Thyroid gland (tissue), 4 donors: ENCODE measurements around the gene ATP5PO. TPM values are rescaled to one million over a fixed set of nuclear protein-coding genes. Genes with fewer than 3 reads are reported as not detected.
"Not testable (repeated sequence)": the region's sequence is repeated elsewhere in the genome, so short reads cannot be mapped to it uniquely, and the experiment has no call there.

Experiments used
- DNase-seq, 2 donors: peaks; one replicate each; pipeline ENCODE4 v3.0.0-alpha.2; 2019
- H3K27ac ChIP-seq, 3 donors: fragments of 200-600 bp; sonication (generic); 1 replicate in 2 of 3; 2 replicates in 1 of 3; pipeline ENCODE4 v1.5.1; 2016 to 2019; ENCODE audit warnings: mild to moderate bottlenecking in 1 of 3, moderate library complexity in 1 of 3
- H3K27me3 ChIP-seq: fragments of 200-600 bp; sonication (generic); one replicate; pipeline ENCODE4 v1.5.1; 2019
- H3K36me3 ChIP-seq, 2 donors: fragments of 200-600 bp; sonication (generic); one replicate each; pipeline ENCODE4 v1.5.1; 2016 to 2019
- H3K4me1 ChIP-seq, 2 donors: fragments of 200-600 bp; sonication (generic); one replicate each; pipeline ENCODE4 v1.5.1; 2017 to 2019
- H3K4me3 ChIP-seq, 3 donors: fragments of 200-600 bp; sonication (generic); replicated peaks in 1 of 3; 1 replicate in 2 of 3; 2 replicates in 1 of 3; pipeline ENCODE4 v1.5.1; 2016; ENCODE audit warnings: mild to moderate bottlenecking in 1 of 3
- H3K9me3 ChIP-seq: fragments of 200-600 bp; sonication (generic); one replicate; pipeline ENCODE4 v1.5.1; 2017
- POLR2A ChIP-seq, 2 donors: fragments of 450-650 bp; IDR thresholded peaks; one replicate each; pipeline ENCODE4 v1.6.1; 2017; ENCODE audit warnings: antibody characterized with exemption in 2 of 2, mild to moderate bottlenecking in 2 of 2, moderate library complexity in 1 of 2
- WGBS, 2 donors: methylation state at CpG; one replicate each; pipeline ENCODE4 v1.1.5; 2017; 5-methylcytosine and 5-hydroxymethylcytosine counted together
- intact Hi-C: fragments of 100-400 bp; cut with DNase I; formaldehyde crosslinking; loops from one replicate; pipeline ENCODE4 v1.15.1; 2023
- total RNA-seq, 4 donors: library from RNA; depleted of rRNA; stranded (reverse); fragments of >200 nt; gene quantifications; one replicate each; pipeline ENCODE4 v1.2.3, GENCODE V29; 2016
- TF ChIP-seq, protein P1 (sequence below), 6 experiments: fragments of 200-600 bp in 3 of 6; fragments of 450-650 bp in 3 of 6; sonication (generic) in 3 of 6; IDR thresholded peaks; one replicate each; pipeline ENCODE4 v1.5.1; 2016 to 2019; ENCODE audit warnings: antibody characterized with exemption in 6 of 6, mild to moderate bottlenecking in 2 of 6, inconsistent platforms in 1 of 6, moderate library complexity in 1 of 6

ATP5PO gene
- total RNA-seq, 4 donors from 2014 or later: 201 to 300 (median 256) TPM

DNA sequence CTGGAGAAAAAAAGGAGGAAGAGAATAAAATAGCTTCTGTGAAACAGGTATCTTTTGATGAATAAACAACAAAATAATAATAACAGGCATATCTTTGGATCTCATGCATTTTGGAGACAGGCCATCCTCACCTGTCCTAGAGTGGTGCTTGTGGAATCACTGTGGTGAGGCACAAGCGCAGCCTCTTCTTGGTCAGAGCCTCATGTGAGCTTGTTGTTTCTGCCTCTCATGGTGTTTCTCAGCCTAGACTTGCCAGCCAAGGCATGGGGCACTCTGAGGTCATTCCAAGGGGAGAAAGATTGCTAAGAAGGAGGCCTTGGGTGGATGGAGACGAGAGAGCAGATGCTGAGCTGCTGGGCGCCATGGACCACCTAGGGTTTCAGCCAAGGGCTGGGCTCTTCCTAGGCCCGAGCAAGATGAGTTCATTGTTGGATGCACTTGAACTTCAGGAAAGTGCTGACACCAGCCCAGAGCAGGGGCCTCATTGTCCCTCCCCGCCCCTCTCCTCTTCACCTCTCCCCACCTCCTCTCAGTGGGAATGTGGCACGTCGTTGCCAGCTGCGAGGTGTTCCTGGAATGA, 49.5 kb downstream of the ATP5PO start:
- intact Hi-C loops: no loop called here
- Histone ChIP-seq H3K27me3 (no peaks in the 10 kb centered on the region), H3K4me3 (no peak overlapping the region), H3K4me1 (peaks cover 5 to 12% of the 10 kb centered on the region in 2 donors), H3K9me3 (no peaks in the 10 kb centered on the region), H3K36me3 (no peaks in the 10 kb centered on the region), H3K27ac (no peak overlapping the region)
- TF ChIP-seq, protein P1, sequence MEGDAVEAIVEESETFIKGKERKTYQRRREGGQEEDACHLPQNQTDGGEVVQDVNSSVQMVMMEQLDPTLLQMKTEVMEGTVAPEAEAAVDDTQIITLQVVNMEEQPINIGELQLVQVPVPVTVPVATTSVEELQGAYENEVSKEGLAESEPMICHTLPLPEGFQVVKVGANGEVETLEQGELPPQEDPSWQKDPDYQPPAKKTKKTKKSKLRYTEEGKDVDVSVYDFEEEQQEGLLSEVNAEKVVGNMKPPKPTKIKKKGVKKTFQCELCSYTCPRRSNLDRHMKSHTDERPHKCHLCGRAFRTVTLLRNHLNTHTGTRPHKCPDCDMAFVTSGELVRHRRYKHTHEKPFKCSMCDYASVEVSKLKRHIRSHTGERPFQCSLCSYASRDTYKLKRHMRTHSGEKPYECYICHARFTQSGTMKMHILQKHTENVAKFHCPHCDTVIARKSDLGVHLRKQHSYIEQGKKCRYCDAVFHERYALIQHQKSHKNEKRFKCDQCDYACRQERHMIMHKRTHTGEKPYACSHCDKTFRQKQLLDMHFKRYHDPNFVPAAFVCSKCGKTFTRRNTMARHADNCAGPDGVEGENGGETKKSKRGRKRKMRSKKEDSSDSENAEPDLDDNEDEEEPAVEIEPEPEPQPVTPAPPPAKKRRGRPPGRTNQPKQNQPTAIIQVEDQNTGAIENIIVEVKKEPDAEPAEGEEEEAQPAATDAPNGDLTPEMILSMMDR (IDR thresholded peaks at IDR 0.05): no peak
- no peak for TF ChIP-seq POLR2A (IDR thresholded peaks at IDR 0.05)
- 40 to 60% methylated on average over 7 to 8 of the region's 8 CpGs for WGBS, 2 donors
- DNase-seq: peak; percentile 68 to 69

DNA sequence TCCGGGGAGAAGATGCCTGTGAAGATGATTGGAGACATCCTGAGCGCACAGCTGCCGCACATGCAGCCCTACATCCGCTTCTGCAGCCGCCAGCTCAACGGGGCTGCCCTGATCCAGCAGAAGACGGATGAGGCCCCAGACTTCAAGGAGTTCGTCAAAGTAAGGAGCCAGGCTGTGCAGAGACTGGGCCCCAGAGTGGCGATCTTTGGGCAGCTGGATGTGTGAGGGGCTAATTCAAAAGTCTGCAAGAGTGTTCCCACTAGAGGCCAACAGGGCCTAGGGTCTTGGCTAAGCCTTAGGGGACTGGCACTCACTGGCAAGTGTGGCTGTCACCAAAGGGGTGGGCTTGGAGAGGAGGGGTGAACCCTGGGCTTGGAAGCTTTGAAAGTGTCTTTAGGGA, 50.4 kb downstream of the ATP5PO start:
- Histone ChIP-seq H3K36me3 (no peaks in the 10 kb centered on the region), H3K27ac (no peak overlapping the region), H3K4me3 (no peak overlapping the region), H3K27me3 (no peaks in the 10 kb centered on the region), H3K4me1 (peaks cover 5 to 12% of the 10 kb centered on the region in 2 donors), H3K9me3 (no peaks in the 10 kb centered on the region)
- DNase-seq: no peak
- no peak for TF ChIP-seq POLR2A (IDR thresholded peaks at IDR 0.05)
- TF ChIP-seq, protein P1 (IDR thresholded peaks at IDR 0.05): no peak
- 94 to 97% methylated on average over 9 of the region's 9 CpGs for WGBS, 2 donors
- intact Hi-C loops: no loop called here

DNA sequence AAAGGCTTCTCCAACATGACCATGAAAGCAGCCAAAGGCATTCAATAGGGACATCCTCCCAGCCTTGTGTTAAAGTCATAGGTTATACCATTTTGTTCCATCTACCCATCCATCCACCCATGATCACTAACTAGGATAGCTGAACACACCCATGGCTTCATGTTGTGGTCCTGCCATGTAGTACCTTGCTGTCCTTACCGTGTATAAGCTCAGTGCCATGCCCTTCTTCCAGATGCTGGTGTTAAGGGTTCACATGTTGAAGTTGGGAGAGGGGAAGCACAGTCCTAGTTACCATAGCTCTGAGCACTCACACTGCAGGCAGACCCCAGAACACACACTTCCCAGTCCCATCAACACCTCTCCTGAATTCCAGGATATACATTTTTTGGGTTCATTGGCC, 51.5 kb downstream of the ATP5PO start:
- no peak for DNase-seq
- Histone ChIP-seq H3K4me3 (no peak overlapping the region), H3K27me3 (no peaks in the 10 kb centered on the region), H3K27ac (no peak overlapping the region), H3K9me3 (no peaks in the 10 kb centered on the region), H3K36me3 (no peaks in the 10 kb centered on the region), H3K4me1 (peaks cover 5 to 12% of the 10 kb centered on the region in 2 donors)
- 90 to 100% methylated on average over 1 of the region's 1 CpG for WGBS, 2 donors
- intact Hi-C loops: no loop called here
- TF ChIP-seq, protein P1 (IDR thresholded peaks at IDR 0.05): no peak
- TF ChIP-seq POLR2A (IDR thresholded peaks at IDR 0.05): no peak

DNA sequence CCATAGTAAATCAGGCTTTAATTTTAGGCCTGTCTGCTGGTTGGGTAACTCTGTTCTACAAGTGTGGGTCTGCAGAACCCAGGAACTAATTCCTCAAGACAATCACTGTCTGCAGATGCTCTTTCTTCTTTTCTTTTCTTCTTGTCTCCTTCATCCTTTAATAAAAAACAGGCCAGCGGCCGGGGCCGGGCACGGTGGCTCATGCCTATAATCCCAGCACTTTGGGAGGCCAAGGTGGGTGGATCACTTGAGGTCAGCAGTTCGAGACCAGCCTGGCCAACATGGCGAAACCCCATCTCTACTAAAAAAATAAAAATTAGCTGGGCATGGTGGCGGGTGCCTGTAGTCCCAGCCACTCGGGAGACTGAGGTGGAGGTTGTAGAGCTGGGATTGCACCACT, 52.4 kb downstream of the ATP5PO start:
- H3K27me3 ChIP-seq, H3K9me3 ChIP-seq, H3K4me3 ChIP-seq, intact Hi-C loops, DNase-seq, H3K27ac ChIP-seq, H3K36me3 ChIP-seq: not testable (repeated sequence)
- 96 to 97% methylated on average over 8 of the region's 8 CpGs for WGBS, 2 donors
- H3K4me1 ChIP-seq: peaks cover 5 to 12% of the 10 kb centered on the region in 2 donors

DNA sequence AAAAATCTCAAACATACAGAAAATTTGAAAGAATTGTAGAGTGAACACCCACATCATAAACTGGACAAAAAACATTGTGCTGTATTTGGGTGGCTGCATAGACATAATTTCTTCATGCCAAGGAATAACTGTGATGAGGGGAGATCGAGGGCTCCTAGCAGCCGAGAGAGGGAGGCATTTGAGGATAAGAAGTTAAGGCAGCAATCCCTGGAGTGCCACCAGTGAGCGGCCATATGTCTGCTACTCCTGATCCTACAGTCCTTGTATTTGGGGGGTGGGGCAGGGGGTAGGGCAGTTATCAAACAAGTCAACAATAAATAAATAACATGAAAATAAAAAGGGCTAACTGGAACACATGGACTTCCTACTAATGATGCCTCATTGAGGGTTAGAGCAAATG, 54.5 kb downstream of the ATP5PO start:
- DNase-seq: no peak
- H3K4me3 ChIP-seq: no peak overlapping the region
- H3K9me3 ChIP-seq: no peaks in the 10 kb centered on the region
- WGBS, 2 donors: 91 to 98% methylated on average over 3 of the region's 3 CpGs
- H3K27me3 ChIP-seq: no peaks in the 10 kb centered on the region
- intact Hi-C loops: no loop called here
- TF ChIP-seq, protein P1 (IDR thresholded peaks at IDR 0.05): no peak
- no peak for TF ChIP-seq POLR2A (IDR thresholded peaks at IDR 0.05)
- no peak overlapping the region for H3K27ac ChIP-seq
- no peaks in the 10 kb centered on the region for H3K36me3 ChIP-seq
- H3K4me1 ChIP-seq: peaks cover 5 to 7% of the 10 kb centered on the region in 2 donors
